Liver (tissue), 9 donors: ENCODE data around the gene SETX. TPM values are rescaled to one million over a fixed set of nuclear protein-coding genes. Genes with fewer than 3 reads are reported as not detected.

ENCODE experiments used
- DNase-seq: peaks from one replicate; pipeline ENCODE4 v3.0.0-alpha.2; 2017; ENCODE audit warnings: low spot score
- H3K27ac ChIP-seq, 2 donors: one replicate each; pipeline ENCODE4 v1.7.0; 2013; ENCODE audit warnings: inconsistent platforms in 2 of 2, low read length in 2 of 2, control low read depth in 1 of 2, low read depth in 1 of 2, mild to moderate bottlenecking in 1 of 2
- H3K27me3 ChIP-seq, 4 donors: one replicate each; pipeline versions ENCODE4 v1.6.1 to v1.7.0; 2013; ENCODE audit warnings: low read length in 3 of 4, inconsistent platforms in 1 of 4, mild to moderate bottlenecking in 1 of 4, moderate library complexity in 1 of 4; ENCODE audit not compliant: control insufficient read depth in 4 of 4, insufficient read depth in 4 of 4
- H3K36me3 ChIP-seq, 4 donors: one replicate each; pipeline versions ENCODE4 v1.6.1 to v1.7.0; 2013; ENCODE audit warnings: low read length in 3 of 4, mild to moderate bottlenecking in 3 of 4, low read depth in 1 of 4, moderate library complexity in 1 of 4; ENCODE audit not compliant: control insufficient read depth in 4 of 4, insufficient read depth in 3 of 4
- H3K4me1 ChIP-seq, 4 donors: one replicate each; pipeline versions ENCODE4 v1.6.1 to v1.7.0; 2013; ENCODE audit warnings: low read length in 3 of 4, mild to moderate bottlenecking in 3 of 4, moderate library complexity in 1 of 4; ENCODE audit not compliant: control insufficient read depth in 4 of 4, insufficient read depth in 4 of 4
- H3K4me3 ChIP-seq, 3 donors: one replicate each; pipeline versions ENCODE4 v1.6.1 to v1.7.0; 2013; ENCODE audit warnings: low read length in 3 of 3, control low read depth in 1 of 3, low read depth in 1 of 3, mild to moderate bottlenecking in 1 of 3
- H3K9ac ChIP-seq, 2 donors: one replicate each; pipeline ENCODE4 v1.7.0; 2013; ENCODE audit warnings: low read length in 2 of 2, mild to moderate bottlenecking in 2 of 2, moderate library complexity in 2 of 2, control low read depth in 1 of 2, low read depth in 1 of 2
- H3K9me3 ChIP-seq, 4 donors: one replicate each; pipeline versions ENCODE4 v1.6.1 to v1.7.0; 2013; ENCODE audit warnings: low read length in 3 of 4; ENCODE audit not compliant: control insufficient read depth in 4 of 4
- ATF3 ChIP-seq: IDR thresholded peaks from 2 replicates; pipeline ENCODE4 v1.6.1; 2016; ENCODE audit warnings: antibody characterized with exemption
- CTCF ChIP-seq: fragments of 150-350 bp; IDR thresholded peaks from 2 replicates; pipeline ENCODE4 v1.5.1; 2017; ENCODE audit warnings: improper control_type of control experiment, low read depth, low read length; ENCODE audit not compliant: missing input control
- EGR1 ChIP-seq, 2 donors: IDR thresholded peaks; 2 replicates each; pipeline ENCODE4 v1.6.1; 2016 to 2018; ENCODE audit warnings: antibody characterized with exemption in 2 of 2, low read depth in 2 of 2
- FOXA1 ChIP-seq: IDR thresholded peaks from 2 replicates; pipeline ENCODE4 v1.6.1; 2016; ENCODE audit warnings: antibody characterized with exemption
- FOXA2 ChIP-seq: IDR thresholded peaks from 2 replicates; pipeline ENCODE4 v1.6.1; 2016; ENCODE audit warnings: antibody characterized with exemption
- GABPA ChIP-seq, 2 donors: IDR thresholded peaks in 1 of 2; conservative IDR thresholded peaks in 1 of 2; 2 replicates each; pipeline ENCODE4 v1.6.1; 2016; ENCODE audit warnings: antibody characterized with exemption in 2 of 2, mild to moderate bottlenecking in 1 of 2, moderate library complexity in 1 of 2
- HNF4A ChIP-seq, 2 donors: conservative IDR thresholded peaks; 2 replicates each; pipeline ENCODE4 v1.6.1; 2016; ENCODE audit warnings: antibody characterized with exemption in 2 of 2, mild to moderate bottlenecking in 2 of 2
- JUND ChIP-seq, 2 donors: IDR thresholded peaks; 2 replicates each; pipeline ENCODE4 v1.6.1; 2016; ENCODE audit warnings: antibody characterized with exemption in 2 of 2
- NR2F2 ChIP-seq: IDR thresholded peaks from 2 replicates; pipeline ENCODE4 v1.6.1; 2016; ENCODE audit warnings: antibody characterized with exemption
- SP1 ChIP-seq: IDR thresholded peaks from 2 replicates; pipeline ENCODE4 v1.6.1; 2018; ENCODE audit warnings: antibody characterized with exemption, mild to moderate bottlenecking
- TAF1 ChIP-seq: conservative IDR thresholded peaks from 2 replicates; pipeline ENCODE4 v1.6.1; 2016; ENCODE audit warnings: antibody characterized with exemption, mild to moderate bottlenecking
- YY1 ChIP-seq: IDR thresholded peaks from 2 replicates; pipeline ENCODE4 v1.6.1; 2016; ENCODE audit warnings: antibody characterized with exemption, mild to moderate bottlenecking
- WGBS: extraction: QIAGEN DNeasy Blood & Tissue Kit; methylation state at CpG from one replicate; pipeline ENCODE4 v1.1.7; 2013; 5-methylcytosine and 5-hydroxymethylcytosine counted together
- polyA plus RNA-seq, 2 donors: library from polyadenylated mRNA; stranded (reverse) in 1 of 2; unstranded in 1 of 2; fragments of 200-250 nt in 1 of 2; fragments of >200 nt in 1 of 2; fragmentation: Nextera tagmentation in 1 of 2; extraction: Ambion mirVana in 1 of 2; gene quantifications; one replicate each; pipeline versions ENCODE4 v1.2.1 to v1.2.3, GENCODE V29; 2013 to 2015
- total RNA-seq, 2 donors: library from RNA; depleted of rRNA; stranded (reverse); fragments of >200 nt; gene quantifications; one replicate each; pipeline ENCODE4 v1.2.3, GENCODE V29; 2014
- TF ChIP-seq, protein P1 (sequence below): IDR thresholded peaks from 2 replicates; pipeline ENCODE4 v1.6.1; 2016; ENCODE audit warnings: antibody characterized with exemption
- TF ChIP-seq, protein P2 (sequence below): IDR thresholded peaks from 2 replicates; pipeline ENCODE4 v1.6.1; 2016; ENCODE audit warnings: antibody characterized with exemption, mild to moderate bottlenecking
- TF ChIP-seq, protein P3 (sequence below): IDR thresholded peaks from 2 replicates; pipeline ENCODE4 v1.6.1; 2016; ENCODE audit warnings: antibody characterized with exemption
- donor health status: healthy.
- donor health status: healthy.
- donor health status: healthy.
- donor health status: healthy.
- donor health status: healthy.

Gene SETX
- total and polyA plus RNA-seq, 4 donors = 8.6 to 60.2 (median 19.6) TPM

- TF ChIP-seq, protein P1, sequence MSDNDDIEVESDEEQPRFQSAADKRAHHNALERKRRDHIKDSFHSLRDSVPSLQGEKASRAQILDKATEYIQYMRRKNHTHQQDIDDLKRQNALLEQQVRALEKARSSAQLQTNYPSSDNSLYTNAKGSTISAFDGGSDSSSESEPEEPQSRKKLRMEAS = no peak
- TF ChIP-seq ATF3 (no peak), FOXA2 (no peak)
Measured at GRCh38 chr9:132346177-132346576, 8.6 kb downstream of the SETX start (continued).

DNA sequence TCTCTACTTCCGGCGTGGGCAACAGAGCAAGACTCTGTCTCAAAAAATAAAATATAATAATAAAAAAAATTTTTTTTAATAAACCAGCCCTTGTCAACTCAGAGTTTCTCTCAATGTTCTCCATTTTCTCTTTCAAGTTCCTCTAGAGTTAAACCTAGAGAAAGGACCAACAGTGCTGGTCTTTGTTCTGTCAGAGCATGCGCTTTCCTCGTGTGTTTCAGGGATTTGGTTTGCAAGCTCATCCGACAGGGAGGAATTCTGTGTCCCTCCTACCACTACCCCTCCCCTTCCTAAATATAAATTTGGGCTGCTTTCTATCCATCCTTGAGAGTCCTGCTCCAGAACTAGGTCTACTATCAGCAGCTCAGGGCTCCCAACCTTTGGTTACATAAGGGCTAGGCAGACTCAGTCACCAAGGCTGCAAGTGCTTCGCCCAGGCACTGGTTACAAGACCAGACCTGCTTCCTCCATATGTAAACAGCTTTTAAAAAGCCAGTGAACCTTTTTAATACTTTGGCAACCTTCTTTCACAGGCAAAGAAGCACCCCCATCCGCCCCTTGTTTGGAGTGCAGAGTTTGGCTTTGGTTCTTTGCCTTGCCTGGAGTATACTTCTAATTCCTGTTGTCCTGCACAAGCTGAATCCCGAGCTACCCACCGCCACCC lies 13.5 kb downstream of the SETX start:
- H3K4me3 ChIP-seq = no peak overlapping the region
- H3K9me3 ChIP-seq = no peaks in the 10 kb centered on the region
- 96% methylated on average over 9 of the region's 9 CpGs for WGBS

More for the DNA sequence above, 13.5 kb downstream of the SETX start:
- TF ChIP-seq SP1 = no peak
- TF ChIP-seq YY1 = no peak
- TF ChIP-seq JUND (IDR thresholded peaks at IDR 0.05) = no peak
- no peak for TF ChIP-seq NR2F2
- TF ChIP-seq, protein P2, sequence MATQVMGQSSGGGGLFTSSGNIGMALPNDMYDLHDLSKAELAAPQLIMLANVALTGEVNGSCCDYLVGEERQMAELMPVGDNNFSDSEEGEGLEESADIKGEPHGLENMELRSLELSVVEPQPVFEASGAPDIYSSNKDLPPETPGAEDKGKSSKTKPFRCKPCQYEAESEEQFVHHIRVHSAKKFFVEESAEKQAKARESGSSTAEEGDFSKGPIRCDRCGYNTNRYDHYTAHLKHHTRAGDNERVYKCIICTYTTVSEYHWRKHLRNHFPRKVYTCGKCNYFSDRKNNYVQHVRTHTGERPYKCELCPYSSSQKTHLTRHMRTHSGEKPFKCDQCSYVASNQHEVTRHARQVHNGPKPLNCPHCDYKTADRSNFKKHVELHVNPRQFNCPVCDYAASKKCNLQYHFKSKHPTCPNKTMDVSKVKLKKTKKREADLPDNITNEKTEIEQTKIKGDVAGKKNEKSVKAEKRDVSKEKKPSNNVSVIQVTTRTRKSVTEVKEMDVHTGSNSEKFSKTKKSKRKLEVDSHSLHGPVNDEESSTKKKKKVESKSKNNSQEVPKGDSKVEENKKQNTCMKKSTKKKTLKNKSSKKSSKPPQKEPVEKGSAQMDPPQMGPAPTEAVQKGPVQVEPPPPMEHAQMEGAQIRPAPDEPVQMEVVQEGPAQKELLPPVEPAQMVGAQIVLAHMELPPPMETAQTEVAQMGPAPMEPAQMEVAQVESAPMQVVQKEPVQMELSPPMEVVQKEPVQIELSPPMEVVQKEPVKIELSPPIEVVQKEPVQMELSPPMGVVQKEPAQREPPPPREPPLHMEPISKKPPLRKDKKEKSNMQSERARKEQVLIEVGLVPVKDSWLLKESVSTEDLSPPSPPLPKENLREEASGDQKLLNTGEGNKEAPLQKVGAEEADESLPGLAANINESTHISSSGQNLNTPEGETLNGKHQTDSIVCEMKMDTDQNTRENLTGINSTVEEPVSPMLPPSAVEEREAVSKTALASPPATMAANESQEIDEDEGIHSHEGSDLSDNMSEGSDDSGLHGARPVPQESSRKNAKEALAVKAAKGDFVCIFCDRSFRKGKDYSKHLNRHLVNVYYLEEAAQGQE = no peak
- TF ChIP-seq GABPA (IDR thresholded peaks at IDR 0.05 in 1 of 2, conservative IDR thresholded peaks at IDR 0.05 in 1 of 2) = no peak
- TF ChIP-seq, protein P1 = no peak
- TF ChIP-seq HNF4A (conservative IDR thresholded peaks at IDR 0.05) = no peak
- TF ChIP-seq FOXA2 = no peak
- TF ChIP-seq CTCF = no peak
- TF ChIP-seq, protein P3, sequence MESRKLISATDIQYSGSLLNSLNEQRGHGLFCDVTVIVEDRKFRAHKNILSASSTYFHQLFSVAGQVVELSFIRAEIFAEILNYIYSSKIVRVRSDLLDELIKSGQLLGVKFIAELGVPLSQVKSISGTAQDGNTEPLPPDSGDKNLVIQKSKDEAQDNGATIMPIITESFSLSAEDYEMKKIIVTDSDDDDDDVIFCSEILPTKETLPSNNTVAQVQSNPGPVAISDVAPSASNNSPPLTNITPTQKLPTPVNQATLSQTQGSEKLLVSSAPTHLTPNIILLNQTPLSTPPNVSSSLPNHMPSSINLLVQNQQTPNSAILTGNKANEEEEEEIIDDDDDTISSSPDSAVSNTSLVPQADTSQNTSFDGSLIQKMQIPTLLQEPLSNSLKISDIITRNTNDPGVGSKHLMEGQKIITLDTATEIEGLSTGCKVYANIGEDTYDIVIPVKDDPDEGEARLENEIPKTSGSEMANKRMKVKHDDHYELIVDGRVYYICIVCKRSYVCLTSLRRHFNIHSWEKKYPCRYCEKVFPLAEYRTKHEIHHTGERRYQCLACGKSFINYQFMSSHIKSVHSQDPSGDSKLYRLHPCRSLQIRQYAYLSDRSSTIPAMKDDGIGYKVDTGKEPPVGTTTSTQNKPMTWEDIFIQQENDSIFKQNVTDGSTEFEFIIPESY = no peak
- TF ChIP-seq FOXA1 = no peak
- no peak for TF ChIP-seq TAF1
- no peak for TF ChIP-seq EGR1 (IDR thresholded peaks at IDR 0.05; ENCODE audit: low read depth in 2 of 2)
- TF ChIP-seq ATF3 = no peak
- Histone ChIP-seq H3K9ac (no peak overlapping the region), H3K4me1 (no peaks in the 10 kb centered on the region), H3K27me3 (no peaks in the 10 kb centered on the region), H3K36me3 (peaks cover 14 to 84% (median 62%) of the 10 kb centered on the region in 4 donors), H3K27ac (no peak overlapping the region)
- DNase-seq = no peak
